ENCODE results near the gene AGFG2. TPM values are rescaled to one million over a fixed set of nuclear protein-coding genes. Genes with fewer than 3 reads are reported as not detected.

The AGFG2 gene
- total and polyA plus RNA-seq, 2 of the 13 experiments (the other 11 are each of a cell fraction or from before 2014, with no cell fraction given) = 125 to 132 TPM

Small RNA genes within 50 kb of the gene (small RNA-seq; reads per million reads assigned to genes)
- gene RN7SL416P (ENCODE audit: insufficient read depth in 2 of 3, insufficient read length in 3 of 3, low read depth in 2 of 3, low replicate concordance in 1 of 3) (0 reads per million in 3 experiments), gene SAP25 (ENCODE audit: insufficient read depth in 2 of 3, insufficient read length in 3 of 3, low read depth in 2 of 3, low replicate concordance in 1 of 3) (0 reads per million in 3 experiments)

Other genes starting within 250 kb of the AGFG2 start
- gene SPDYE3, start 231.5 kb upstream of the AGFG2 start, total RNA-seq (2016; rRNA removed; fragmentation: Illumina TruSeq; extraction: Trizol) = not detected in 2 replicates
- gene SPDYE3, start 231.5 kb upstream of the AGFG2 start, polyA plus RNA-seq (2011; rRNA removed) = not detected in 2 replicates
- gene PILRB, start 181.1 kb upstream of the AGFG2 start, total RNA-seq (2016; rRNA removed; fragmentation: Illumina TruSeq; extraction: Trizol) = 5.6 and 16.6 TPM in 2 replicates
- gene PILRB, start 181.1 kb upstream of the AGFG2 start, polyA plus RNA-seq (2011; rRNA removed) = 33.0 and 33.8 TPM in 2 replicates
- gene PILRA, start 165.7 kb upstream of the AGFG2 start, total RNA-seq (2016; rRNA removed; fragmentation: Illumina TruSeq; extraction: Trizol) = 0.13 TPM in 1 of 2 replicates, not detected in the other
- 0.97 and 1.3 TPM in 2 replicates for gene PILRA, start 165.7 kb upstream of the AGFG2 start, polyA plus RNA-seq (2011; rRNA removed)
- 2.5 and 2.6 TPM in 2 replicates for gene ZCWPW1, start 110.5 kb upstream of the AGFG2 start, total RNA-seq (2016; rRNA removed; fragmentation: Illumina TruSeq; extraction: Trizol)
- 1.6 and 2.4 TPM in 2 replicates for gene ZCWPW1, start 110.5 kb upstream of the AGFG2 start, polyA plus RNA-seq (2011; rRNA removed)
- 22.6 and 26.0 TPM in 2 replicates for gene MEPCE, start 109.4 kb upstream of the AGFG2 start, total RNA-seq (2016; rRNA removed; fragmentation: Illumina TruSeq; extraction: Trizol)
- 12.3 and 12.7 TPM in 2 replicates for gene MEPCE, start 109.4 kb upstream of the AGFG2 start, polyA plus RNA-seq (2011; rRNA removed)
- 16.7 and 24.8 TPM in 2 replicates for gene PPP1R35, start 102.7 kb upstream of the AGFG2 start, total RNA-seq (2016; rRNA removed; fragmentation: Illumina TruSeq; extraction: Trizol)
- 26.4 and 29.0 TPM in 2 replicates for gene PPP1R35, start 102.7 kb upstream of the AGFG2 start, polyA plus RNA-seq (2011; rRNA removed)
- gene SPACDR, start 74.9 kb upstream of the AGFG2 start, total RNA-seq (2016; rRNA removed; fragmentation: Illumina TruSeq; extraction: Trizol) = not detected in 2 replicates
- 0.24 and 0.41 TPM in 2 replicates for gene SPACDR, start 74.9 kb upstream of the AGFG2 start, polyA plus RNA-seq (2011; rRNA removed)
- 6.3 and 7.7 TPM in 2 replicates for gene TSC22D4, start 60.0 kb upstream of the AGFG2 start, total RNA-seq (2016; rRNA removed; fragmentation: Illumina TruSeq; extraction: Trizol)
- gene TSC22D4, start 60.0 kb upstream of the AGFG2 start, polyA plus RNA-seq (2011; rRNA removed) = 8.7 and 10.1 TPM in 2 replicates
- 0.15 TPM in 2 replicates for gene NYAP1, start 55.3 kb upstream of the AGFG2 start, total RNA-seq (2016; rRNA removed; fragmentation: Illumina TruSeq; extraction: Trizol)
- gene NYAP1, start 55.3 kb upstream of the AGFG2 start, polyA plus RNA-seq (2011; rRNA removed) = 0.46 and 0.76 TPM in 2 replicates
- gene SAP25, start 34.7 kb downstream of the AGFG2 start, total RNA-seq (2016; rRNA removed; fragmentation: Illumina TruSeq; extraction: Trizol) = 0.15 TPM in 1 of 2 replicates, not detected in the other
- 0.20 TPM in 2 replicates for gene SAP25, start 34.7 kb downstream of the AGFG2 start, polyA plus RNA-seq (2011; rRNA removed)
- 2.9 and 7.0 TPM in 2 replicates for gene LRCH4, start 46.9 kb downstream of the AGFG2 start, total RNA-seq (2016; rRNA removed; fragmentation: Illumina TruSeq; extraction: Trizol)
- 9.3 and 11.1 TPM in 2 replicates for gene LRCH4, start 46.9 kb downstream of the AGFG2 start, polyA plus RNA-seq (2011; rRNA removed)
- gene FBXO24, start 47.1 kb downstream of the AGFG2 start, total RNA-seq (2016; rRNA removed; fragmentation: Illumina TruSeq; extraction: Trizol) = 0.13 and 0.20 TPM in 2 replicates
- gene FBXO24, start 47.1 kb downstream of the AGFG2 start, polyA plus RNA-seq (2011; rRNA removed) = 0.31 and 0.55 TPM in 2 replicates
- 3.9 and 16.0 TPM in 2 replicates for gene PCOLCE, start 63.2 kb downstream of the AGFG2 start, total RNA-seq (2016; rRNA removed; fragmentation: Illumina TruSeq; extraction: Trizol)
- 5.3 and 6.9 TPM in 2 replicates for gene PCOLCE, start 63.2 kb downstream of the AGFG2 start, polyA plus RNA-seq (2011; rRNA removed)
- gene MOSPD3, start 73.3 kb downstream of the AGFG2 start, total RNA-seq (2016; rRNA removed; fragmentation: Illumina TruSeq; extraction: Trizol) = 6.1 and 7.6 TPM in 2 replicates
- 8.6 and 8.8 TPM in 2 replicates for gene MOSPD3, start 73.3 kb downstream of the AGFG2 start, polyA plus RNA-seq (2011; rRNA removed)
- gene TFR2, start 102.3 kb downstream of the AGFG2 start, total RNA-seq (2016; rRNA removed; fragmentation: Illumina TruSeq; extraction: Trizol) = 12.5 and 36.9 TPM in 2 replicates
- 64.2 and 122 TPM in 2 replicates for gene TFR2, start 102.3 kb downstream of the AGFG2 start, polyA plus RNA-seq (2011; rRNA removed)
- not detected in 2 replicates for gene ACTL6B, start 117.2 kb downstream of the AGFG2 start, total RNA-seq (2016; rRNA removed; fragmentation: Illumina TruSeq; extraction: Trizol)
- not detected in 2 replicates for gene ACTL6B, start 117.2 kb downstream of the AGFG2 start, polyA plus RNA-seq (2011; rRNA removed)
- 48.3 and 64.3 TPM in 2 replicates for gene GNB2, start 134.5 kb downstream of the AGFG2 start, total RNA-seq (2016; rRNA removed; fragmentation: Illumina TruSeq; extraction: Trizol)
- gene GNB2, start 134.5 kb downstream of the AGFG2 start, polyA plus RNA-seq (2011; rRNA removed) = 67.1 and 82.0 TPM in 2 replicates
- gene GIGYF1, start 155.0 kb downstream of the AGFG2 start, total RNA-seq (2016; rRNA removed; fragmentation: Illumina TruSeq; extraction: Trizol) = 6.4 and 16.1 TPM in 2 replicates
- gene GIGYF1, start 155.0 kb downstream of the AGFG2 start, polyA plus RNA-seq (2011; rRNA removed) = 7.6 and 10.2 TPM in 2 replicates
- gene POP7, start 166.9 kb downstream of the AGFG2 start, total RNA-seq (2016; rRNA removed; fragmentation: Illumina TruSeq; extraction: Trizol) = 91.1 and 91.5 TPM in 2 replicates
- gene POP7, start 166.9 kb downstream of the AGFG2 start, polyA plus RNA-seq (2011; rRNA removed) = 63.9 and 70.6 TPM in 2 replicates
- 9.9 and 10.3 TPM in 2 replicates for gene EPO, start 181.3 kb downstream of the AGFG2 start, total RNA-seq (2016; rRNA removed; fragmentation: Illumina TruSeq; extraction: Trizol)
- 25.7 and 26.2 TPM in 2 replicates for gene EPO, start 181.3 kb downstream of the AGFG2 start, polyA plus RNA-seq (2011; rRNA removed)
- 0.02 and 0.08 TPM in 2 replicates for gene ZAN, start 194.4 kb downstream of the AGFG2 start, total RNA-seq (2016; rRNA removed; fragmentation: Illumina TruSeq; extraction: Trizol)
- 0.09 and 0.14 TPM in 2 replicates for gene ZAN, start 194.4 kb downstream of the AGFG2 start, polyA plus RNA-seq (2011; rRNA removed)